HepG2 (cell line): Measurements from ENCODE around the gene AGER. TPM values are rescaled to one million over a fixed set of nuclear protein-coding genes. Genes with fewer than 3 reads are reported as not detected.

Experiments
- AFF4 ChIP-seq: sonication (generic); formaldehyde crosslinking; IDR thresholded peaks from 2 replicates; pipeline ENCODE4 v1.4.0; 2020; ENCODE audit warnings: missing genetic modification reagents
- DMTF1 ChIP-seq: sonication (generic); formaldehyde crosslinking; IDR thresholded peaks from 2 replicates; pipeline ENCODE4 v1.4.0; 2020; ENCODE audit warnings: mild to moderate bottlenecking, missing genetic modification reagents
- EHMT2 ChIP-seq: fragments of 200-600 bp; sonication (generic); IDR thresholded peaks from 2 replicates; pipeline ENCODE4 v1.7.0; 2017; ENCODE audit warnings: antibody characterized with exemption, low read depth, low read length, borderline replicate concordance
- ONECUT2 ChIP-seq: sonication (generic); formaldehyde crosslinking; IDR thresholded peaks from 2 replicates; pipeline ENCODE4 v1.4.0; 2020; ENCODE audit warnings: missing genetic modification reagents
- RBAK ChIP-seq: sonication (generic); formaldehyde crosslinking; IDR thresholded peaks from 2 replicates; pipeline ENCODE4 v1.5.1; 2020; ENCODE audit warnings: mild to moderate bottlenecking, missing genetic modification reagents
- RBFOX2 ChIP-seq: fragments of 200-400 bp; formaldehyde crosslinking; IDR thresholded peaks from 2 replicates; pipeline ENCODE4 v1.6.1; 2017; ENCODE audit warnings: low read depth, mild to moderate bottlenecking, low read length
- RBM39 ChIP-seq: fragments of 200-400 bp; formaldehyde crosslinking; IDR thresholded peaks from one replicate; pipeline ENCODE4 v1.6.1; 2018; ENCODE audit warnings: antibody characterized with exemption, mild to moderate bottlenecking, low read depth, low read length; ENCODE audit not compliant: poor library complexity, severe bottlenecking
- TBL1XR1 ChIP-seq: fragments of 150-350 bp; IDR thresholded peaks from 2 replicates; pipeline ENCODE4 v1.6.1; 2014; ENCODE audit warnings: borderline replicate concordance, low read length; ENCODE audit not compliant: partially characterized antibody
- ZNF18 ChIP-seq: sonication (generic); formaldehyde crosslinking; IDR thresholded peaks from 2 replicates; pipeline ENCODE4 v1.8.0; 2022; ENCODE audit warnings: mild to moderate bottlenecking, missing genetic modification reagents; ENCODE audit not compliant: insufficient replicate concordance
- ZNF562 ChIP-seq: sonication (generic); formaldehyde crosslinking; IDR thresholded peaks from 2 replicates; pipeline ENCODE4 v1.8.0; 2022; ENCODE audit warnings: missing genetic modification reagents, borderline replicate concordance
- polyA plus RNA-seq, 8 experiments: library from polyadenylated mRNA; depleted of rRNA in 3 of 8; stranded (reverse) in 7 of 8; unstranded in 1 of 8; fragments of >200 nt; fragmentation: Illumina TruSeq in 4 of 8; extraction: Trizol in 4 of 8; gene quantifications; 2 replicates each; pipeline versions ENCODE4 v1.2.1 to v1.2.3, GENCODE V29; 2011 to 2016; ENCODE audit warnings: low read depth in 4 of 8, missing spikeins in 1 of 8, mixed read lengths in 1 of 8; ENCODE audit not compliant: insufficient read depth in 1 of 8
- total RNA-seq, 5 experiments: library from RNA; depleted of rRNA; stranded (reverse); fragments of >200 nt; fragmentation: Illumina TruSeq; extraction: Trizol; gene quantifications; 2 replicates each; pipeline ENCODE4 v1.2.3, GENCODE V29; 2016; ENCODE audit warnings: low read depth in 1 of 5
- TF ChIP-seq, protein P1 (sequence below): IDR thresholded peaks from 2 replicates; pipeline ENCODE4 v1.6.1; 2016; ENCODE audit warnings: low read depth
- TF ChIP-seq, protein P2 (sequence below): sonication (generic); formaldehyde crosslinking; conservative IDR thresholded peaks from 2 replicates; pipeline ENCODE4 v1.4.0; 2020; ENCODE audit warnings: mild to moderate bottlenecking, missing genetic modification reagents, moderate library complexity
- TF ChIP-seq, protein P3 (sequence below): IDR thresholded peaks from 2 replicates; pipeline ENCODE4 v1.6.1; 2018; ENCODE audit warnings: missing genetic modification reagents

Gene AGER
- total and polyA plus RNA-seq, 2 of the 13 experiments (the other 11 are each of a cell fraction or from before 2014, with no cell fraction given): 1.9 to 5.1 TPM

DNA sequence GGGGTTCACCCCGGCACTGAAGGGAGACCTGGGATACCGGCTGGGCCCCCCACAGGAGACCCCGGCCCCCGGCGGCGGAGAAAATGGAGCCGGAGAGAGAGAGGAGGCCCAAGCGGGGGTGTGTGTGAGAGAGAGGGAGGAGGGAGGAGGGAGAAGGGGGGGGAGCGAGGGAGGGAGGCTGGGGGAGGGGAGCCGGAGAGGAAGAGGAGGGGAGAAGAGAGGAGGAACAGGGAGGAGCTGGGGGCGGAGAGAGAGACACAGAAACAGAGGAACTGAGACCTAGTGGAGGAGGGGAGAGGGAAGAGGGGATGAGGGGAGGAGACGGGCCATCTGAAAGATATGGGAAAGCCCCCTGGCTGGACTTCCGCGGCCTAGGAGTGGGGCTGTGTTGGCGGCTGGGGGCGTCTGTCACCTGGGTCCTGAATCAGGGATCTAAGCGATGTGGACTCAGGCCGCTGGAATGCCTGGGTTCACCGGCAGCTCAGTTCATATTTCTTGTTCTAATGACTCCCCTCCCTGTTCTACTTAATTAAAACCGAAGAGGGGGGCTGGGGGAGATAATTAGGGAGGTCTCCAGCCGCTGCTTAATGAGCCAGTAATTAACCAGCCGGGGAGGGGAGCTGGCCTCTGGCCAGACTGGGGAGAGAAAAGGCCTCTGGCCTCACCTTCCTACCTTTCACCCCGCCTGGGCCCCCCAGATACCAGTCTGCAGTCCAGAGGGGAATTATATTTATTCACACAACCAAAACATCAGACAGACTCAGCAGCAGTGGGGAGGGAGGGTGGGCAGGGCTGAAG is 6.2 kb upstream of the AGER start, which contains the start of gene PBX2 (continued):
- TF ChIP-seq, protein P1, sequence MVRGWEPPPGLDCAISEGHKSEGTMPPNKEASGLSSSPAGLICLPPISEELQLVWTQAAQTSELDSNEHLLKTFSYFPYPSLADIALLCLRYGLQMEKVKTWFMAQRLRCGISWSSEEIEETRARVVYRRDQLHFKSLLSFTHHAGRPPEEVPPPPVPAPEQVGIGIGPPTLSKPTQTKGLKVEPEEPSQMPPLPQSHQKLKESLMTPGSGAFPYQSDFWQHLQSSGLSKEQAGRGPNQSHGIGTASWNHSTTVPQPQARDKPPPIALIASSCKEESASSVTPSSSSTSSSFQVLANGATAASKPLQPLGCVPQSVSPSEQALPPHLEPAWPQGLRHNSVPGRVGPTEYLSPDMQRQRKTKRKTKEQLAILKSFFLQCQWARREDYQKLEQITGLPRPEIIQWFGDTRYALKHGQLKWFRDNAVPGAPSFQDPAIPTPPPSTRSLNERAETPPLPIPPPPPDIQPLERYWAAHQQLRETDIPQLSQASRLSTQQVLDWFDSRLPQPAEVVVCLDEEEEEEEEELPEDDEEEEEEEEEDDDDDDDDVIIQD (CRISPR knock-in tag): peak; percentile 68
- TF ChIP-seq, protein P2, sequence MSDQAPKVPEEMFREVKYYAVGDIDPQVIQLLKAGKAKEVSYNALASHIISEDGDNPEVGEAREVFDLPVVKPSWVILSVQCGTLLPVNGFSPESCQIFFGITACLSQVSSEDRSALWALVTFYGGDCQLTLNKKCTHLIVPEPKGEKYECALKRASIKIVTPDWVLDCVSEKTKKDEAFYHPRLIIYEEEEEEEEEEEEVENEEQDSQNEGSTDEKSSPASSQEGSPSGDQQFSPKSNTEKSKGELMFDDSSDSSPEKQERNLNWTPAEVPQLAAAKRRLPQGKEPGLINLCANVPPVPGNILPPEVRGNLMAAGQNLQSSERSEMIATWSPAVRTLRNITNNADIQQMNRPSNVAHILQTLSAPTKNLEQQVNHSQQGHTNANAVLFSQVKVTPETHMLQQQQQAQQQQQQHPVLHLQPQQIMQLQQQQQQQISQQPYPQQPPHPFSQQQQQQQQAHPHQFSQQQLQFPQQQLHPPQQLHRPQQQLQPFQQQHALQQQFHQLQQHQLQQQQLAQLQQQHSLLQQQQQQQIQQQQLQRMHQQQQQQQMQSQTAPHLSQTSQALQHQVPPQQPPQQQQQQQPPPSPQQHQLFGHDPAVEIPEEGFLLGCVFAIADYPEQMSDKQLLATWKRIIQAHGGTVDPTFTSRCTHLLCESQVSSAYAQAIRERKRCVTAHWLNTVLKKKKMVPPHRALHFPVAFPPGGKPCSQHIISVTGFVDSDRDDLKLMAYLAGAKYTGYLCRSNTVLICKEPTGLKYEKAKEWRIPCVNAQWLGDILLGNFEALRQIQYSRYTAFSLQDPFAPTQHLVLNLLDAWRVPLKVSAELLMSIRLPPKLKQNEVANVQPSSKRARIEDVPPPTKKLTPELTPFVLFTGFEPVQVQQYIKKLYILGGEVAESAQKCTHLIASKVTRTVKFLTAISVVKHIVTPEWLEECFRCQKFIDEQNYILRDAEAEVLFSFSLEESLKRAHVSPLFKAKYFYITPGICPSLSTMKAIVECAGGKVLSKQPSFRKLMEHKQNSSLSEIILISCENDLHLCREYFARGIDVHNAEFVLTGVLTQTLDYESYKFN (CRISPR knock-in tag): peak; percentile 66
- TF ChIP-seq ZNF18 (CRISPR knock-in tag) (peak; percentile 67), RBAK (CRISPR knock-in tag) (no peak), DMTF1 (CRISPR knock-in tag) (no peak), ZNF562 (CRISPR knock-in tag) (no peak), AFF4 (CRISPR knock-in tag) (no peak), RBFOX2 (peak; percentile 38; the same call in 1 of the 2 replicates), TBL1XR1 (no peak), EHMT2 (no peak), RBM39 (no peak), ONECUT2 (CRISPR knock-in tag) (no peak)
- TF ChIP-seq, protein P3, sequence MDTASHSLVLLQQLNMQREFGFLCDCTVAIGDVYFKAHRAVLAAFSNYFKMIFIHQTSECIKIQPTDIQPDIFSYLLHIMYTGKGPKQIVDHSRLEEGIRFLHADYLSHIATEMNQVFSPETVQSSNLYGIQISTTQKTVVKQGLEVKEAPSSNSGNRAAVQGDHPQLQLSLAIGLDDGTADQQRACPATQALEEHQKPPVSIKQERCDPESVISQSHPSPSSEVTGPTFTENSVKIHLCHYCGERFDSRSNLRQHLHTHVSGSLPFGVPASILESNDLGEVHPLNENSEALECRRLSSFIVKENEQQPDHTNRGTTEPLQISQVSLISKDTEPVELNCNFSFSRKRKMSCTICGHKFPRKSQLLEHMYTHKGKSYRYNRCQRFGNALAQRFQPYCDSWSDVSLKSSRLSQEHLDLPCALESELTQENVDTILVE (CRISPR knock-in tag): peak; percentile 59; the same call in 1 of the 2 replicates
